Stomach (tissue), 9 donors: ENCODE data around the gene PYGM. TPM values are rescaled to one million over a fixed set of nuclear protein-coding genes. Genes with fewer than 3 reads are reported as not detected.

Experiments used
- DNase-seq, 2 donors: peaks; one replicate each; pipeline versions ENCODE4 v3.0.0 to v3.0.0-alpha.2; 2013 to 2019
- H3K27ac ChIP-seq, 5 donors: fragments of 200-600 bp in 4 of 5; sonication (generic) in 4 of 5; one replicate each; pipeline ENCODE4 v1.5.1; 2013 to 2019; ENCODE audit warnings: mild to moderate bottlenecking in 1 of 5, moderate library complexity in 1 of 5
- H3K27me3 ChIP-seq, 3 donors: fragments of 200-600 bp; sonication (generic); one replicate each; pipeline ENCODE4 v1.5.1; 2017 to 2019; ENCODE audit warnings: mixed run types in 1 of 3
- H3K36me3 ChIP-seq, 4 donors: fragments of 200-600 bp; sonication (generic); 1 replicate in 3 of 4; 2 replicates in 1 of 4; pipeline ENCODE4 v1.5.1; 2016 to 2019
- H3K4me1 ChIP-seq, 4 donors: fragments of 200-600 bp; sonication (generic); one replicate each; pipeline ENCODE4 v1.5.1; 2016 to 2019
- H3K4me3 ChIP-seq, 4 donors: fragments of 200-600 bp; sonication (generic) in 3 of 4; one replicate each; pipeline ENCODE4 v1.5.1; 2016 to 2019; ENCODE audit warnings: mild to moderate bottlenecking in 1 of 4
- H3K9me3 ChIP-seq, 4 donors: fragments of 200-600 bp; sonication (generic); one replicate each; pipeline ENCODE4 v1.5.1; 2016 to 2019
- CTCF ChIP-seq, 7 experiments: fragments of 450-650 bp in 4 of 7; fragments of 200-600 bp in 3 of 7; sonication (generic) in 3 of 7; IDR thresholded peaks; one replicate each; pipeline ENCODE4 v1.5.1; 2016 to 2019; ENCODE audit warnings: antibody characterized with exemption in 7 of 7, control low read depth in 2 of 7, mild to moderate bottlenecking in 1 of 7
- EP300 ChIP-seq: sonication (generic); formaldehyde crosslinking; IDR thresholded peaks from one replicate; pipeline ENCODE4 v1.6.1; 2017; ENCODE audit warnings: antibody characterized with exemption
- POLR2A ChIP-seq, 4 donors: fragments of 450-650 bp; IDR thresholded peaks; one replicate each; pipeline ENCODE4 v1.6.1; 2016; ENCODE audit warnings: antibody characterized with exemption in 4 of 4, control low read depth in 2 of 4, mild to moderate bottlenecking in 1 of 4, moderate library complexity in 1 of 4
- POLR2AphosphoS5 ChIP-seq, 3 donors: sonication (generic); formaldehyde crosslinking; IDR thresholded peaks; one replicate each; pipeline ENCODE4 v1.6.1; 2016; ENCODE audit warnings: antibody characterized with exemption in 3 of 3
- WGBS, 5 donors: extraction: QIAGEN DNeasy Blood & Tissue Kit in 3 of 5; methylation state at CpG; one replicate each; pipeline versions ENCODE4 v1.1.5 to v1.1.7; 2013 to 2018; 5-methylcytosine and 5-hydroxymethylcytosine counted together
- intact Hi-C: fragments of 100-400 bp; cut with DNase I; formaldehyde crosslinking; loops from one replicate; pipeline ENCODE4 v1.15.1; 2023; ENCODE audit warnings: low total_unique reads
- polyA plus RNA-seq, 3 donors: library from polyadenylated mRNA; stranded (reverse); fragments of 200-250 nt; gene quantifications; one replicate each; pipeline ENCODE4 v1.2.3, GENCODE V29; 2013
- total RNA-seq, 5 donors: library from RNA; depleted of rRNA; stranded (reverse); fragments of >200 nt; gene quantifications; one replicate each; pipeline versions ENCODE4 v1.1.0 to v1.2.3, GENCODE V29; 2014 to 2016
- donor health status: healthy with polysubstance abuse.
- donor health status: Bipolar disorder and iron deficiency.
- donor health status: healthy.

The PYGM gene
- total and polyA plus RNA-seq, 8 donors: 0.37 to 3.5 (median 1.8) TPM; not detected in 1

- Histone ChIP-seq H3K4me3 (no peak overlapping the region), H3K4me1 (peaks cover 0 to 10% (median under 1%) of the 10 kb centered on the region in 4 donors), H3K27ac (no peak overlapping the region), H3K9me3 (no peaks in the 10 kb centered on the region), H3K36me3 (peaks cover 10 to 21% (median 18%) of the 10 kb centered on the region in 4 donors), H3K27me3 (no peaks in the 10 kb centered on the region)
- no peak for DNase-seq
- intact Hi-C loops: no loop called here
- WGBS, 5 donors: 84 to 88% (median 86%) methylated on average over 12 of the region's 12 CpGs
- no peak for TF ChIP-seq POLR2AphosphoS5 (IDR thresholded peaks at IDR 0.05)
- TF ChIP-seq POLR2A (IDR thresholded peaks at IDR 0.05): no peak
- no peak for TF ChIP-seq CTCF (IDR thresholded peaks at IDR 0.05)
- TF ChIP-seq EP300: no peak
These were observed 25.2 kb upstream of the PYGM start for GRCh38 chr11:64784813-64785581.

GRCh38 chr11:64778473-64779298 lies 18.9 kb upstream of the PYGM start, which contains the start of gene SF1:
Gene SF1 (minus strand): TSS chr11:64778542. CDS start chr11:64778392, 150 bp downstream.
- H3K36me3 ChIP-seq: peaks cover 31 to 38% (median 32%) of the 10 kb centered on the region in 4 donors
- WGBS, 5 donors: 0 to 2% (median 0%) methylated on average over 56 to 80 of the region's 80 CpGs

GRCh38 chr11:64778223-64778472 lies 18.4 kb upstream of the PYGM start:
- Histone ChIP-seq H3K27ac (peak overlapping the region; percentile 99 to 100 (median 100)), H3K4me3 (peak overlapping the region; percentile 93 to 99 (median 96)), H3K4me1 (peaks cover 30 to 51% (median 43%) of the 10 kb centered on the region in 4 donors), H3K27me3 (no peaks in the 10 kb centered on the region), H3K9me3 (no peaks in the 10 kb centered on the region), H3K36me3 (peaks cover 36 to 43% (median 38%) of the 10 kb centered on the region in 4 donors)
- intact Hi-C loops: no loop called here
- 0 to 2% (median 0%) methylated on average over 1 to 28 of the region's 28 CpGs; no CpG with 5 or more reads in 1 of the 5 donors for WGBS, 5 donors
- DNase-seq: no peak
- TF ChIP-seq POLR2A (IDR thresholded peaks at IDR 0.05): no peak
- TF ChIP-seq CTCF (IDR thresholded peaks at IDR 0.05): no peak
- no peak for TF ChIP-seq EP300
- TF ChIP-seq POLR2AphosphoS5 (IDR thresholded peaks at IDR 0.05): no peak

More at GRCh38 chr11:64778473-64779298, 18.9 kb upstream of the PYGM start, which contains the start of gene SF1:
- Histone ChIP-seq H3K27me3 (no peaks in the 10 kb centered on the region), H3K4me3 (peak within 1 kb of the TSS; percentile 93 to 99 (median 96)), H3K27ac (peak within 1 kb of the TSS; percentile 99 to 100 (median 100)), H3K9me3 (no peaks in the 10 kb centered on the region), H3K4me1 (peaks cover 27 to 46% (median 40%) of the 10 kb centered on the region in 4 donors)
- TF ChIP-seq EP300: no peak
- TF ChIP-seq CTCF (IDR thresholded peaks at IDR 0.05): peak in 3 of 7 experiments; percentile 7 to 48 (median 8)
- peak; percentile 84 to 99 (median 98) for TF ChIP-seq POLR2AphosphoS5 (IDR thresholded peaks at IDR 0.05)
- peak in 2 of 4 donors; percentile 89 to 92 for TF ChIP-seq POLR2A (IDR thresholded peaks at IDR 0.05)
- intact Hi-C loops: no loop called here
- DNase-seq: peak; percentile 99 to 100
